HG02763 (cell line): ENCODE measurements around the gene PPL.
"Not testable (repeated sequence)": the region's sequence is repeated elsewhere in the genome, so short reads cannot be mapped to it uniquely, and the experiment has no call there.

Experiments
- ATAC-seq: cut with Tn5 transposase; IDR thresholded peaks from one replicate; pipeline ENCODE4 v1.9.1; 2021; ENCODE audit warnings: mild to moderate bottlenecking, moderate library complexity; ENCODE audit not compliant: unreplicated experiment

The PPL gene

GRCh38 chr16:4913130-4913773 is 23.7 kb downstream of the PPL start:
- no peak for ATAC-seq

GRCh38 chr16:4911970-4912386 is 25.0 kb downstream of the PPL start:
- ATAC-seq: no peak

- ATAC-seq: no peak
These were observed 26.1 kb downstream of the PPL start for GRCh38 chr16:4910828-4911227.

GRCh38 chr16:4909825-4910224 is 27.1 kb downstream of the PPL start:
- ATAC-seq: no peak

GRCh38 chr16:4908854-4909401 is 28.0 kb downstream of the PPL start:
- no peak for ATAC-seq

- no peak for ATAC-seq
These were observed 31.9 kb downstream of the PPL start for GRCh38 chr16:4904942-4905615.

GRCh38 chr16:4904108-4904941 is 32.6 kb downstream of the PPL start:
- no peak for ATAC-seq

- ATAC-seq: no peak
These were observed 34.9 kb downstream of the PPL start for GRCh38 chr16:4902038-4902437.

GRCh38 chr16:4900750-4901149 is 36.2 kb downstream of the PPL start:
- no peak for ATAC-seq

- no peak for ATAC-seq
These were observed 36.9 kb downstream of the PPL start for GRCh38 chr16:4900036-4900435.

- no peak for ATAC-seq
These were observed 37.5 kb downstream of the PPL start for GRCh38 chr16:4899474-4899846.

GRCh38 chr16:4898811-4899473 is 38.0 kb downstream of the PPL start:
- no peak for ATAC-seq

- no peak for ATAC-seq
These were observed 39.6 kb downstream of the PPL start for GRCh38 chr16:4897328-4897727.

GRCh38 chr16:4896761-4897160 is 40.2 kb downstream of the PPL start:
- not testable (repeated sequence) for ATAC-seq

- ATAC-seq: no peak
These were observed 41.6 kb downstream of the PPL start for GRCh38 chr16:4895366-4895765.

GRCh38 chr16:4894276-4895150 is 42.4 kb downstream of the PPL start:
- ATAC-seq: no peak

GRCh38 chr16:4893103-4893862 is 43.7 kb downstream of the PPL start:
- ATAC-seq: no peak

- no peak for ATAC-seq
These were observed 44.4 kb downstream of the PPL start for GRCh38 chr16:4892361-4893102.

- no peak for ATAC-seq
These were observed 45.1 kb downstream of the PPL start for GRCh38 chr16:4891886-4892216.
